ENCODE data around the gene VWDE.

VWDE gene

DNA sequence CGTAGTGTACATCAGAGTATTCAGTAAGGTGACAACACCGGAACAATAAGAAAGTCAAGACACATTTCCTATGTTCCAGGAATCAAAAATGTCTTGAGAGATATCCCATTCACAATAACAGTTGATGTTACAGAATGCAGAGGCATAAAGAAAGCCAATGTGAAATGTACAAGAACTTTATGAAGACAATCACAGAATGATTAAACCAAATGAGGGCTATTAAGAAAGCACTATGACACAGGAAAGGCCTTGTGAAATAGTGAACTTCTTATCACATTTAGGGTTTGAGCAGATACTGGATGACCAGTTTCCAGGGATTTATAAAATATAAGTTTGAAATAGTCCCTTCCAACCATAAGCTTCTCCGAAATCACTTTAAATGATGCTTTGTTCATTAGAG is 52.7 kb downstream of the VWDE start:
- intact Hi-C loops (cut with DNase I) = no loop called here

DNA sequence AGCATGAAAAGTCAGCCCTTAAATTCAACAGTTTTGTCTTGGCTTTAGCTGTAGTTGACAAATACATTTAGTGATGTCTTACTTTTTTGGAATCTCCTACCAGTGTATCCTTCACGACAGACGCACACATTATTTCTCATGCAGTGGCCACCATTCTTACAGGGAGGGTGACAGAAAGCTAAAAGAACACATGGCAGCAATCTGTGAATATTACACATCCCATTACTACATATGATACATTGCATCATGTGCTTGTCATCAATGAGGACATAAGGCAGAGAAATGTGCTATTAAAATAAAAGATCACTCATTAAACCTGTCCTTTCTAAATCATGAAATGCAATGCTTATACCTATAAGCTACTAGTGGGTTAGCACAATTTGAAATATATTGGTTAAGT is 66.6 kb downstream of the VWDE start:
- intact Hi-C loops (cut with DNase I) = no loop called here
- no peak for DNase-seq

More for the DNA sequence above, 52.7 kb downstream of the VWDE start:
- no peak for DNase-seq

DNA sequence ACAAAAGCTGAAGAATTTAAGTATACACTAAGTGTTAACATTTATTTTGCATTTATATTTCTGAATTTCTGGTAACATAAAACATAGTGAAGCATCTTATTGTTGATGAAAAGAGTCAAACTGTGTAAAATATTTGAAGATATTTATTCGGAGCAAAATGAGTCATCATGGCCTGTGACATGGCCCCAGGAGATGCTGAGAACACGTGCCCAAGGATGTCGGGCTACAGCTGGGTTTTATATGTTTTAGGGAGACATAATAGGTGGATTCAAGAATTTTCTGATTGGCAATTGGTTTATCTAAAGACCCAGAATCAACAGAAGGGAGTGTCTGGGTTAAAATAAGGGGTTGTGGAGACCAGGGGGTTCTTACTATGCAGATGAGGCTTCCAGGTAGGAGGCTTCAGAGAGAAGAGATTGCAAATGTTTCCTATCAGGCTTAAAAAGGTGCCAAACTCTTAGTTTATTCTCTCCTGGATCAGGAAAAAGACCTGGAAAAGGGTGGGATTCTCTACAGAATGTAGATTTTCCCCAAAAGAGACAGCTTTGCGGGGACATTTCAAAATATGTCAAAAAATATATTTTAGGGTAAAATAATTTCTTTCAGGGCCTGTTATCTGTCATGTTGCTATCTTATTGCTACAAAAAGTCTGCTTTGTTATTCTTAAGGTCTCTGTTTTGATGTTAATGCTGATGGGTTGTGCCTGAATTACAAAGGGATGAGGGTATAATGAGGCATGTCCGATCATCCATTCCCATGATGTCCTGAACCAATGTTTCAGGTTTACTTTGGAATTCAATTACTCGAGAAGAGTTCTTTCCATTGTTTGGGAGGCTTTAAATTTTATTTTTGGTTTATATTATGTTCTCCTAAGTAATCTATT is 74.5 kb downstream of the VWDE start:
- intact Hi-C loops (cut with DNase I) = no loop called here

DNA sequence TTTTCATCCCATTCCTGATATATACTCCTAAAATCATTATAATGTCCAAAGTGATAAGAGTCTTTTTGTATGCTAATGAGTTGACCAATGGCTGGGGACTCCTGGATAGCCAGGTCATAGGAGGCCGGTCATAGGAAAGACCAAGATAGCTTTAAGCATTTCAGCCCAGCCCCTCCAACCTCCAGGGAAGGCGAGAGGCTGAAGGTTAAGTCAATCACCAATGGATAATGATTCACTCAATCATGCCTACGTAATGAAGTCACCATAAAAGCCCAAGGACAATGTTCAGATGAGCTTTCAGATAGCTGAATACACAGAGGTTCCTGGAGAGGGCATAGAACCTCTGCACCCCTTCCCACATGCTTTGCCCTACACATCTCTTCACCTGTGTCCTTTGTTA is 75.7 kb downstream of the VWDE start:
- DNase-seq = no peak
- intact Hi-C loops (cut with DNase I) = no loop called here

More for the DNA sequence above, 74.5 kb downstream of the VWDE start:
- no peak for DNase-seq

DNA sequence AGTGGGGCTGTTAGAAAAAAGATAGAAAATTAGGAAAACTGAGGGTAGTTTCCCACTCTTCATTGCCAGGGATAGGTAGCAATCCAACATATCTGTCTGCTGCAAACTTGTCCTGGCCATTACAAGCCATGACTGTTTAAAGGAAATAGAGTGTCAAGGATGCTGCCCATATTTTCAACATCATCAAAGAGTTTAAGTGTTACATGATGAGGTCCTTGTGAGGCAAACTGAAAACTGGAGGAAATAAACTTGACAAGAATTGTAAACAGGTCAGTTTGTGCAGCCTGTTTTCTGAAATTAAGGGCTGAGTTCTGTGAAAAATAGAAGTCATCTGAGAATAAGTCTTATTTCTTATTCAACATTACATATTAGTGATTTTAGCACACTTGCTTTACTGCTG is 78.0 kb downstream of the VWDE start:
- DNase-seq = no peak
- intact Hi-C loops (cut with DNase I) = no loop called here

DNA sequence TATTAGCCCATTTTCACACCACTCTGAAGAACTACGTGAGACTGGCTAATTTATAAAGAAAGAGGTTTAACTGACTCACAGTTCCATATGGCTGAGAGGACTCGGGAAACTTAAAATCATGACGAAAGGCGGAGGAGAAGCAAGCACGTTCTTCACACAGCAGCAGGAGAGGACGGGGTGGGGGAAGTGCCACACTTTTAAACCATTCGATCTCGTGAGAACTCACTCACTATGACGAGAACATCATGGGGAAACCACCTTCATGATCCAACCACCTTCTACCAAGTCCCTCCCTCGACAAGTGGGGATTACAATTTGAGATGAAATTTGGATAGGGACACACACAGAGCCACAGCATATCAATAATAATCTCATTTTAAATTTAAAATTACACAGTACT is 80.2 kb downstream of the VWDE start:
- DNase-seq = no peak
- intact Hi-C loops (cut with DNase I) = loop anchor here (2.0 to 5.0 kb wide), 2 partner anchors 486 to 897 kb away; no protein-coding TSS in a partner anchor

DNA sequence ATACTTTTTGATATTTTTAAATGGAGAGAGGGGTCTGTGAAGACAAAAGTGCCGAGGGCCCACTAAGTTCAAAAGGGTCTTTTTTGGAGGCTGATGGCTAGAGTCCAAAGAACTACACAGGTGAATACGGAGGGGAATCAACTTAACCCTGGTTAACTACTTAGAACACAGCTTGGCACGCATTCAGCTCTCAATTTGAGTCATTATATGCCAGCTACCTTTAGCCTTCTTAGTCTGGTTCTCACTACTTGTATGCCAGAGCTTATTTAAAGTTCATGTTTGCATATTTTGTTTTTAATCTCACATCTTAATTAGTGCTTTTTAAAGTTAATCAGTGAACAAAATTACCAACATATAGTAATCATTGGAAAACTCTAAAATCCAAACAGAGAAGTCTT is 80.8 kb downstream of the VWDE start:
- no peak for DNase-seq
- intact Hi-C loops (cut with DNase I) = loop anchor here (1.0 to 5.0 kb wide), 3 partner anchors 256 to 896 kb away; no protein-coding TSS in a partner anchor

DNA sequence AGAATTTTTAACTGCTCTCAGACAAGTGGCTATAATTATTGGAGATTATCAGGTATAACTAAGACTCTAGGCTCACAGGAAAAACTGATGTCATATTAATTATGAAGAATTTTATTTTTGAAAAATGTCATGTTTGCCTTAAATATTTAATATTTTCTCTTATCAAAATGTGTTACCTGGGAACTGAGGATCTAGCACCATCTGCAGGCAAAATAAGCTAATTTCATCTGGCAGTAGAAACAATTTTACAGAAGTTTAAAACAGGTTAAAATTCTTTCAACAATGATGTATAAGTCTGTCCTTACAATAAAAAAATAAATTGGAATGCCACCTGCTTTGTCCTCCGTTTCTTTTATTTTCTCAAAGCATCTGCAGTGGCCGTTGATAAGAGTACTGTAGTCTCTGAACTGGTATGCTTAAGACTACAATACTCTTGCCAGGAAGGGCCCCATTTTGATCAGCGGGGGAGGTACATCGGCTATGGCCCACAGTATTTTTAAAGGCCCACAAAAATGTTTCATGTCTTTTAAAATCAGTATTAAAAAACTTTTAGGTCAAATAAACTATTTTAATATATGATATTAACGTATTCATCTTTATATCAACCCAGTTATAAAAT is 81.3 kb downstream of the VWDE start:
- DNase-seq = no peak
- intact Hi-C loops (cut with DNase I) = loop anchor here (1.0 to 5.0 kb wide), 3 partner anchors 255 to 896 kb away; no protein-coding TSS in a partner anchor

DNA sequence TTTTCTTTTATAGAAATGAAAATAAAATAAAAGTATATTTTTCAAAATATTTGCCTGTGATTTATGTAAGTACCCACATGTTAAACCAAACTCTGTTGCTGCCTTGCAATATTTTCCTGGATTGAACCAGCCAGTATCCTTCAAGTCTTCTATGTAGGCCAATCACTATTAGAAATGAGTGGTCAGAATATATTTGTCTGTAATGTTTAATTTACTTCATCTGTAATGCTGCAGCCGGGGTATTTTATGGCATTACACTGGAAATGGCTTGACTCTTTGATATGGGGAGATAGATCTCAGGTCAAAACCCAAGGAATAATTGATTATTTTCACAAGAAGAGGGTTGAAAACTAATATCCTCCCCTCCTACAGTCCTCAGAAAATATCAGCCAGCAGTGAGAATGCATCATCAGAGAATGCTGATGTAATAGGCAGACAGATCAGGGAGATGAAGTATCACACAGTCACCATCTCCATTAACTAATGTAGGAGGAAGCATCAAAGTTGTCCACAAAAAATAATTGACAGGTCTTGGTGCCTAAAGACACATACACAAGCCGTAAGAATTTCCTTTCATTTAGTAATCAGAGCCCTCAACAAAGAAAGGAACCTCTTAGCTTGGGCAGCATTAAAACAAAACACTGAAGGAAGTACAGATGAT is 82.5 kb downstream of the VWDE start:
- intact Hi-C loops (cut with DNase I) = loop anchor here (5.0 kb wide), 1 partner anchor 484 kb away; no protein-coding TSS in a partner anchor
- no peak for DNase-seq

DNA sequence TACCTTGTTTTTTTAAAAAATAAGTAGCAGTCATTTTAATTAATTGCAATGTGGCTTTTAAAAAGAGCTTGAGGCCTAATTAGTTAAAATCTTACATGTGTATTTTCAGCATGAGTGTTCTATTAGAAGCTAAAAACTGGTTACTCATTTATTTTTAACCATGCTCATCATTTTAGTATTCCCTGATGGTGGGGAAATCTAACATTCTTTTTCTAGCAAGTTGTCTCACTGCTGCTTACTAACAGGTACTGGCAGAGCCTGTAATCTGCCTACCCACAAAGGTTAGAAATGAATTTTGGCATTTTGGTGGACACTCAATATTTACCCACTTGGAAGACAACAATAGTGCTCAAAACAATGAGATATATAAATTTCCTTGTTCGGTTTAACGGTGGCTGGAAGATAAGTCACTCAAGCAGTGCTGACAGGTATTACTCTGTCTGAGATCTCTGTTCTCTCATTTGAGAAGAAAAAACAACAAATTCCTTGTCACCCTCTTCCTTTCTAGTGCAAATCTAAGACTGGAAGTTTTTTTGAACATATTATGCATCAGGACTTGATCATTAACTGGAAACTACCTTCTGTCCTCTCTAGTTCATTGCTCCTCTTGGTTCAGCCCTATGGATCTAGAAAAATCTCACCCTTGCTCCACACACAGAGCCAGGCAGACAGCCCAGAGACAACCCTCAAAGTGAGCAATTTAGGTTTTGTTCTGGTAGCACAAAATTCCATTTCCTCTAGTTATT is 83.3 kb downstream of the VWDE start:
- intact Hi-C loops (cut with DNase I) = loop anchor here (5.0 kb wide), 1 partner anchor 483 kb away; no protein-coding TSS in a partner anchor
- DNase-seq = no peak

DNA sequence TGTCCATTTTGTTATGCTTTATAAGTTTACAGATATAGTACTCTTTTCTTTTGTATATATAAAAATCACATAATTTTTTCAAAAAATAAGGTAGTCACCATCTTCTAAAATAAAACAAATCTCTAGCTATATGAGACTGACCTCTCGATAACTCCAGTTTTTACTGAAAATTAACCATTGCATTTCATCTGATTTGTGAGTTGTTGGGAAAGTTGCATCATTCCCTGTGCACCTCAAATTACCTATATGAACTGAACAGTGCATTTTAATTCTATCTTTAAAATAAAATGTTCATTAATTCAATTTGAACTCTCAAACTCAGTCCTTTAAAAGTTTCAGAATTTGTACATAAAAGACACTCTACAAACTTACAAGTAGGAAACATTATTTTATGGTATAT is 86.0 kb downstream of the VWDE start:
- intact Hi-C loops (cut with DNase I) = no loop called here
- DNase-seq = no peak

DNA sequence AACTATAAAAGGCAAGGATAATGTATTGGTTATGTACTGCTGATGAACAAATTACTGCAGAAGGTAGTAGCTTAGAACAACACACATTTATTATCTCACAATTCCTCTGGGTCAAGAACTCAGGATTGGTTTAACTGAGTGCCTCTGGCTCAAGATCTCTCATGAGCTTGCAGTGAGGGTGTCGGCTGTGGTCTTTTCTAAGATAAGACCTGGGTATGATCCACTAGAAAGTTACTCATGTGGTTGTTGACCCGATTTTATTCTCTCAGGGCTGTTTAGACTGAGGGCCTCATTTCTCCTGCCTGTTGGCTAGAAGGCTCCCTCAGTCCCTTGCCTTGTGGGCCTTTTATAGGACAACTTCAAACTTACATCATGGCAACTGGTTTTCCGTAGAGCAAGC is 86.7 kb downstream of the VWDE start:
- intact Hi-C loops (cut with DNase I) = no loop called here
- DNase-seq = no peak

DNA sequence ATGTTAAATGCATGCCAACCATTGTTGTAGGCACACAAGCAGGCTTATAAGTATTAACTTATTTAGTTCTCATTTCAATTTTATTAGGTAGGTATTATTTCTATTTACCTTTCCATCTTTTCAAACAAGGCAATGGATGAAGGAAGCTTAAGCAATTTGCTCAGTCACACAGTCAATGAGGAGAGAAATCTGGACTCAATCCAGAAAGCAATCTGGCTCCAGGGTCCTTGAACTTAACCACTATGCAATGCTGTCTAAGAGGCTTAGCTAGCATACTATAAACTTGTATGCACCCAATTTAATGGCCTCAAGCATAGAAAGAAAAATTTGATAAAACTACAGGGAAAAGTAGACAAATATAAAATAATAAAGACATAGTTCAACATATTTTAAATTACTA is 88.6 kb downstream of the VWDE start:
- DNase-seq = no peak
- intact Hi-C loops (cut with DNase I) = no loop called here

DNA sequence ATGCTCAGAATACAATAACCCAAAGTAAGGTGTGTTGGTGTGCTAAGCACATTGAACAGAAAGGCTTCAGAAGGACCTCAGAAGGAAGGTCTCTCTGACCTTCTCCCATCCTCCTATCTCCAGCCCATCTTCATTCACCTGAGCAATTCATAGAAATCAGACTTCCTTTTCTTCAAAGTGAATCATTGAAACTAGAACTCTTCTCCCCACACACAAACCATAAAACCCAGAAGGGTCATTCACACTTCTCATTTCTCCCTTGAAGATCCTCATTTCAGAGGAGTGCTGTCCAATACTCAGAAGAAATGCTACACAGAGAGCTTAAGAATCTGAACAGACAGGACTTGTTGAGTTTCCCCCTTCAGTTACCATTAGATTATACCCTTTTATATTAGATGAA is 89.5 kb downstream of the VWDE start:
- intact Hi-C loops (cut with DNase I) = no loop called here
- no peak for DNase-seq

DNA sequence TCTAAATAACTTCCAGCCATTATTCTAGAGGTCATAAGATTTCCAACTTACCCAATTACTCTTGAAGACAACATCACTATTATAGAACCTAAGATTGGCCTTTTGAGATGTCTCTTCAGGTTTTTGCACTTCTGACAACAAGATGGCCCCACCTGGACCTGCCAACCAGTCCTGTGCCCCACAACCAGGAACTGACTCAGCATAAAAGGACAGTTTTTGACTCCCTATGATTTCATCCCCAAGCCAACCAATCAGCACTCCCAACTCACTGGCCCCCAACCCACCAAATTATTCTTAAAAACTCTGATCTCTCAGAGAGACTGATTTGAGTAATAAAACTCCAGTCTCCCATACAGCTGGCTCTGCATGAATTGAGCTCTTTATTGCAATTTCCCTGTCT is 98.2 kb downstream of the VWDE start:
- DNase-seq = no peak
- intact Hi-C loops (cut with DNase I) = no loop called here

DNA sequence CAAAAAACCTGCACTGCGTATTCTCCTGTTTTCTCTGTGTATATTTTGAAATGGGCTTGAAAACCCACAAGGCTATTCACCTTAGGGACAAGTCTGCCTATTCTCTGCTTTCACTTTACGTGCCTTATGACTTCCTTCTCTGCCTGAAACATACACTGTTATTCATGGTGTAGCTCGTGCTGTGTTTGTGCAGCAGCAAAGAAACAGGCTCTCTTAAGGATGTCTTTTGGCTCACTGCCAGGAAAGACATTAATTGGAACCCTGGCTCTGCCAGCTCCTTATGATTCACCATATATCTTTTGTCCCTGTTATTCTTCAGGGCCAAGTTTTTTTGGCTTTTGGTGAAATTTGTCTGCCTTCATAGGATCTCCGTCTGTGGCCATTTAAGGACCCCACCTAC is 100.2 kb downstream of the VWDE start:
- intact Hi-C loops (cut with DNase I) = no loop called here
- no peak for DNase-seq

DNA sequence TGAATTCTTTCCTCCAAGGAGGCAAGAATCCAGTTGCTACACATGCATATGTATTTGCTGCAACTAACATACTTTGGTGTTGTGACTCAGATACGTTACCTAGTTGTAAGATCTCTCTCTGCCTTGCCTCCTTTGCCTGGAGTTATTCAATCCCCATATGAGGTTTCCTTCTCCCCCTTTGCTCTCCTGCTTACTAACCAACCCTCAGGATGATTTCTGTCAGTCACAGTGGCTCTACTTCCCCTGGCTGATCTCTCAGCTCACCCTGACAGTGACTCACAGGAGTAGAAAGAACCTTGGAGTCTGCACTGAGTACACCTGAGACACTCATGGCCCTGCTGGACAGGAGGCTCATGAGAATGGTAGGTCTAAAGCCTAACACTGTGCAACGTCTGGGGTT is 100.6 kb downstream of the VWDE start:
- no peak for DNase-seq
- intact Hi-C loops (cut with DNase I) = no loop called here

DNA sequence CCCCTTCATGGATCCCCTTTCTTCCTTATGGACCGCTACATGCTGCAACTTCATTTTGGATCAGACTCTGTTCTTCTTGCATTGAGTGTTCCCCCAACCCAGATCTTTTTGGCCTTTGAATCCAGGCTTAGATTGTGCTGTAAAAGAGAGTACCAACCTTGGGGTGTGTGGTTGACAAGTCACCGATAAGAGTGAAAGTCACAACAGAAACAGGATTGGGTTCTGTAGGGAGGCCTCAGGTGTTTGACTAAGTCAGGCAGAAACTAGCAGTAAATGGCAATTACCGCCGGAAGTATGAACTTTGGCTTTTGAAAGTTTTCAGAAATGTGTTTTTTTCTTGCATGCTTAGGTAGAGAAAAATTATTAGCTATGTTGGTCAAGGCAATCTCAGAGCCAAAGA is 103.2 kb downstream of the VWDE start:
- intact Hi-C loops (cut with DNase I) = no loop called here
- no peak for DNase-seq

DNA sequence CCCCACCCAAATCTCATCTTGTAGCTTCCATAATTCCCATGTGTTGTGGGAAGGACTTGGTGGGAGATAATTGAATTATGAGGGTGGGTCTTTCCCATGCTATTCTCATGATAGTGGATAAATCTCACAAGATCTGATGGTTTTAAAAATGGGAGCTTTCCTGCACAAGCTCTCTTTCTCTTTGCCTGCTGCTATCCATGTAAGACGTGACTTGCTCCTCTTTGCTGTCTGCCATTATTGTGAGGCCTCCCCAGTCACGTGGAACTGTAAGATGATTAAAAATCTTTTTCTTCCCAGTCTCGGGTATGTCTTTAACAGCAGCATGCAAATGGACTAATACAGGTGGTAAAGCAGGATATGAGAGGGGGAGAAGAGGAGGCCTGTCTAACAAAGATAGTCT is 104.3 kb downstream of the VWDE start:
- intact Hi-C loops (cut with DNase I) = no loop called here
- no peak for DNase-seq

DNA sequence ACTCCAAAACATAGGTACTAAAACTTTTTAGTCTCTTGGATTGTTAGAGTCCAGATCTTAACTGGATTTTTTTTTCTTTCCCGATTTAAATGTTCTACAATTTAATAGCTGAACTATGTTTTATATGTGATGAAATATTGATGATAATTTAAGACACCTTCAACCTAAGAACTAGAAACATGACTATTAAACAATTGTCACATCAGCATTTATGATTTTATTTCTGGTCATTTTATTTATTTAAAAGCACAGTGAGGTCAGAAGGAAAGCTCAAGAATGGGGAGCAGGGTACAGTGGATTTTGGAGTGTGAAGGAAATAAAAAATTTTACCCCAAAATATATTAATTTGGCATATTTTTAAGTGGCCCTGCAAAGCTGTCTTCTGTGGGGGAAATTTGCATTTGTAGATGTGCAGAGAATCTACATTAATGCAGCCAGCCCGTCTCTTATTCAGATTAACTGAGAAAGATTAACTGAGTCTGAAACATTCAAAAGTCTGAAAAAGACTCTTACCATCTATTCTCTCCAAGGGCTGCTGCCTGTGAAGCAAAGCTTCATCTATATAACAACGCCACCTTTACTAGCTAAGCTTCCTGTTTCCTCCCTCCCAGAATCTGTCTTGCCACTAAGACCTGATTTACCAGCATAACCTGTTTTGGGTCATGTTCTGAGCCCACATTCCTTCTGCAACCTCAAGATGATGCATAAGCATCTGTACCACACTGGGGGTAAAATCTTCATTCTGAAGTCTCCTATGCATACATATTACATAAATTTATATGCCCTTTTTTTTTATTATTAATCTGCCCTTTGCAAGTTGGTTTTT is 106.2 kb downstream of the VWDE start:
- intact Hi-C loops (cut with DNase I) = no loop called here
- no peak for DNase-seq
